Measurements from ENCODE around the gene IFNB1. TPM values are rescaled to one million over a fixed set of nuclear protein-coding genes. Genes with fewer than 3 reads are reported as not detected.

IFNB1 gene
- not detected in 2 replicates for total RNA-seq (ENCODE audit: low replicate concordance)

DNA sequence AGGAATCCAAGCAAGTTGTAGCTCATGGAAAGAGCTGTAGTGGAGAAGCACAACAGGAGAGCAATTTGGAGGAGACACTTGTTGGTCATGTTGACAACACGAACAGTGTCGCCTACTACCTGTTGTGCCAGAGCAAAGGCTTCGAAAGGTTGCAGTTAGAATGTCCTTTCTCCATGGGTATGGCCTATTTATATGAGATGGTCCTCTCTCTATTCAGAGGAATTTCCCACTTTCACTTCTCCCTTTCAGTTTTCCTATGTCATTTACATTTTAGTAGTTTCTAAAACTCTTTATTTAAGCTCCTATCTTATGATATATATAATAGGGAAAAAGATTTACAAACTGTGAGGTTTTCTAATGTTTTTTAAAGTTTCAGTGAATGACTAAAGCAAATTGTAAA is at the start of gene IFNB1:
Gene IFNB1 (minus strand): TSS at position 162 of the 400 bp plus-strand sequence. CDS start 73 bp downstream, at position 89.
- Histone ChIP-seq H3K27ac (no peak within 1 kb of the TSS), H3K9ac (no peak within 1 kb of the TSS), H3K4me1 (peaks cover 15% of the 10 kb centered on the region), H3F3A (ENCODE audit: low read depth) (no peaks in the 10 kb centered on the region), H2AFZ (replicated peaks) (no peak within 1 kb of the TSS), H4K20me1 (ENCODE audit: low read depth) (no peaks in the 10 kb centered on the region), H3K4me3 (no peak within 1 kb of the TSS), H3K9me3 (ENCODE audit: low read depth) (no peaks in the 10 kb centered on the region), H3K4me2 (no peak within 1 kb of the TSS), H3K36me3 (no peaks in the 10 kb centered on the region), H3K79me2 (ENCODE audit: low read depth) (no peaks in the 10 kb centered on the region), H3K27me3 (no peaks in the 10 kb centered on the region)
- Mint-ChIP-seq H3K4me3 (no peak within 1 kb of the TSS), H3K9me3 (no peaks in the 10 kb centered on the region), H3K4me1 (peaks cover 13% of the 10 kb centered on the region), H3K27me3 (ENCODE audit: insufficient read depth, low read depth) (peaks cover 2% of the 10 kb centered on the region), H3K36me3 (no peaks in the 10 kb centered on the region), H3K27ac (no peak within 1 kb of the TSS)
- TF ChIP-seq EZH2phosphoT487 (IDR thresholded peaks at IDR 0.05), result no peak
- DNase-seq (ENCODE audit: low spot score), result no peak

DNA sequence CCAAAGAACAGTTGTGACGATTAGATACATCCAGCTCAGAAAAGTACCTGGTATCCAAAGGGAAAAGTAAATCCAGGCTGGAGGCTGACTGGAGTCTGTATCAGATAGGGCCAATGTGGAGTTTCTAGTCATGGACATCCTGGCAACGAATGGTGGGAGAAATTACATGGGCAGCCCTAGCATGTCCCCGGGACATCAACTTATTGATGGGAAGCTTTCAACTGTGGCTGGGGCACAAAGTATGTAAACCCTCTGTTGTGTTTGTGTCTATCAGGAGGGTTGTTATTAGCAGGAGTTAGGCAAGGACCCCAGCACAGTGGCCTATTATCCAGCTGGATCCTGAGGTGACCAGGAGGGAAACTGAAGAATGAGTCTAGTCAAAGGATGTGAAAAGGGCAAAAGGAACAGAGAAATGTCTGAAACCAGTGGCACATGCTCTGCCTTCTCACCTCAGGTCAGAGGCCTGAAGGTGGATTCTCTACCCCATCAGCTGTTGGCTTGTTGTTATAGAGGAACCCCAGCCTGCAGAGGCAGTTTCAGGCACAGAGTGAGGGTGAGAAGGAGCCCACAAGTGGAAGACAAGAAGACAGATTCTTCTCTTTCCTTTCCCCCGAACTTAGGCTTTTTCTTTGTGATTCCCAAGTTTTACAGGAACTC is 44.0 kb upstream of the IFNB1 start:
- Histone ChIP-seq H3K36me3 (no peaks in the 10 kb centered on the region), H3K9me3 (ENCODE audit: low read depth) (no peaks in the 10 kb centered on the region), H3K4me2 (no peak overlapping the region), H3K27ac (no peak overlapping the region), H3K79me2 (ENCODE audit: low read depth) (no peaks in the 10 kb centered on the region), H3K9ac (no peak overlapping the region), H3K4me1 (no peaks in the 10 kb centered on the region), H4K20me1 (ENCODE audit: low read depth) (no peaks in the 10 kb centered on the region), H2AFZ (replicated peaks) (no peak overlapping the region), H3K27me3 (no peaks in the 10 kb centered on the region), H3K4me3 (no peak overlapping the region), H3F3A (ENCODE audit: low read depth) (no peaks in the 10 kb centered on the region)
- H3K4me1 Mint-ChIP-seq, result no peaks in the 10 kb centered on the region
- no peak overlapping the region for H3K4me3 Mint-ChIP-seq
- no peak for DNase-seq (ENCODE audit: low spot score)
- H3K27ac Mint-ChIP-seq, result no peak overlapping the region
- H3K9me3 Mint-ChIP-seq, result no peaks in the 10 kb centered on the region
- H3K27me3 Mint-ChIP-seq (ENCODE audit: insufficient read depth, low read depth), result no peaks in the 10 kb centered on the region
- no peaks in the 10 kb centered on the region for H3K36me3 Mint-ChIP-seq
- TF ChIP-seq EZH2phosphoT487 (IDR thresholded peaks at IDR 0.05) (no peak), EZH2 (IDR thresholded peaks at IDR 0.05) (no peak)
- TF ChIP-seq, protein P1, sequence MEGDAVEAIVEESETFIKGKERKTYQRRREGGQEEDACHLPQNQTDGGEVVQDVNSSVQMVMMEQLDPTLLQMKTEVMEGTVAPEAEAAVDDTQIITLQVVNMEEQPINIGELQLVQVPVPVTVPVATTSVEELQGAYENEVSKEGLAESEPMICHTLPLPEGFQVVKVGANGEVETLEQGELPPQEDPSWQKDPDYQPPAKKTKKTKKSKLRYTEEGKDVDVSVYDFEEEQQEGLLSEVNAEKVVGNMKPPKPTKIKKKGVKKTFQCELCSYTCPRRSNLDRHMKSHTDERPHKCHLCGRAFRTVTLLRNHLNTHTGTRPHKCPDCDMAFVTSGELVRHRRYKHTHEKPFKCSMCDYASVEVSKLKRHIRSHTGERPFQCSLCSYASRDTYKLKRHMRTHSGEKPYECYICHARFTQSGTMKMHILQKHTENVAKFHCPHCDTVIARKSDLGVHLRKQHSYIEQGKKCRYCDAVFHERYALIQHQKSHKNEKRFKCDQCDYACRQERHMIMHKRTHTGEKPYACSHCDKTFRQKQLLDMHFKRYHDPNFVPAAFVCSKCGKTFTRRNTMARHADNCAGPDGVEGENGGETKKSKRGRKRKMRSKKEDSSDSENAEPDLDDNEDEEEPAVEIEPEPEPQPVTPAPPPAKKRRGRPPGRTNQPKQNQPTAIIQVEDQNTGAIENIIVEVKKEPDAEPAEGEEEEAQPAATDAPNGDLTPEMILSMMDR (IDR thresholded peaks at IDR 0.05), result no peak

DNA sequence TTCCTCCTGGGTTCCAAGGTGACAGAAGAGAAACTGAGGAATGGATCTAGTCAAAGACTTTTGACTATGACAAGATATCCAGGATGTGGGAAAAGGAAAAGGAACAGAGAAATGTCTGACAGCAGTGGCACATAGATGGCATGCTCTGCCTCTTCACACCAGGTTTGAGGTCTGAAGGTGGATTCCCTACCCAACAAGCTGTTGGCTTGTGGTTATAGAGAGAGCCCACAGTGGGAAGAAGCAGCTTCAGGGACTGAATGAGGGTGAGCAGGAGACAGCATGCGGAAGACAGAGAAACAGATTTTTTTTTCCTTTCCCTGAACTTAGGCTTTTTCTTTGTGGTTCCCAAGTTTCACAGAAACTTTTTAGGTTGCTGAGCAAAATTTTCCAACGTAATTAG is 43.3 kb upstream of the IFNB1 start:
- Histone ChIP-seq H3K27ac (no peak overlapping the region), H3K9me3 (ENCODE audit: low read depth) (no peaks in the 10 kb centered on the region), H3K4me1 (no peaks in the 10 kb centered on the region), H3K4me3 (no peak overlapping the region), H2AFZ (replicated peaks) (no peak overlapping the region), H3F3A (ENCODE audit: low read depth) (no peaks in the 10 kb centered on the region), H3K36me3 (no peaks in the 10 kb centered on the region), H3K9ac (no peak overlapping the region), H3K4me2 (no peak overlapping the region), H4K20me1 (ENCODE audit: low read depth) (no peaks in the 10 kb centered on the region), H3K79me2 (ENCODE audit: low read depth) (no peaks in the 10 kb centered on the region), H3K27me3 (no peaks in the 10 kb centered on the region)
- H3K4me3 Mint-ChIP-seq, result no peak overlapping the region
- H3K27me3 Mint-ChIP-seq (ENCODE audit: insufficient read depth, low read depth), result no peaks in the 10 kb centered on the region
- H3K27ac Mint-ChIP-seq, result no peak overlapping the region
- H3K36me3 Mint-ChIP-seq, result no peaks in the 10 kb centered on the region
- H3K9me3 Mint-ChIP-seq, result no peaks in the 10 kb centered on the region
- TF ChIP-seq, protein P1 (IDR thresholded peaks at IDR 0.05), result no peak
- TF ChIP-seq EZH2 (IDR thresholded peaks at IDR 0.05) (no peak), EZH2phosphoT487 (IDR thresholded peaks at IDR 0.05) (no peak)
- H3K4me1 Mint-ChIP-seq, result no peaks in the 10 kb centered on the region
- DNase-seq (ENCODE audit: low spot score), result no peak

DNA sequence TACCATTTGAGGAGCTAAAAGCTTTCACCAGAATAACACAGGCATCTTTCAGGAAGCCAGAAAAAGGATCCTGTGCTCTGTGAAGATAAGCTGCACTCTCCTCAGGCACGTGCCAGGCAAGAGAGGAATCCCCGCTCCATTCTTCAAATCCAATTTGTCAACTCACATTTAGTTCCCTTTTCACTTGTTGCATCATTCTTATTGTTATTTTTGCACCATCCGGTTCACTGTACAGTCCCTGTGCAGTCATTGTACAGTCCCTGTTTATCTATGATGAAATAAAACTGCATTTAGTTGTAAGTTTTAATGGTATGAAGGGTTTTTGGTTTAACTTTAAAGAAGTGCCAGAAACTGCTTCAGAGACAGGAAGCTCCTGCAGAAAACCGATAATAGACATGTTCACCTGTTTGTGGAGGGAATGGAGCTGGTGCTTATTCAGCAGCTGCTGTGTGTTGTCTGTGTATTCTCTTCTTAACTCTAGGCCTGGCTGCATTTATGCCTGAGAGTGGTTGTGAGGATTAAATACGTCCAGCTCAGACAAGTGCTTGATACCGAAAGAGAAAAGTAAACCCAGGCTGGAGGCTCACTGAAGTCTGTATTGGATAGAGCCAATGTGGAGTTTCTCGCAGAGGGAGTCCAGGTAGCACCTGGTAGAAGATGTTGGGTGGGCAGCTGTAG is 41.5 kb upstream of the IFNB1 start:
- H3K9me3 ChIP-seq (ENCODE audit: low read depth), result no peaks in the 10 kb centered on the region
- Mint-ChIP-seq H3K36me3 (no peaks in the 10 kb centered on the region), H3K27ac (no peak overlapping the region), H3K4me1 (no peaks in the 10 kb centered on the region), H3K4me3 (no peak overlapping the region), H3K9me3 (no peaks in the 10 kb centered on the region), H3K27me3 (ENCODE audit: insufficient read depth, low read depth) (no peaks in the 10 kb centered on the region)
- TF ChIP-seq EZH2phosphoT487 (IDR thresholded peaks at IDR 0.05) (no peak), EZH2 (IDR thresholded peaks at IDR 0.05) (no peak)
- TF ChIP-seq, protein P1 (IDR thresholded peaks at IDR 0.05), result no peak
- no peaks in the 10 kb centered on the region for H4K20me1 ChIP-seq (ENCODE audit: low read depth)
- H3K4me3 ChIP-seq, result no peak overlapping the region
- no peaks in the 10 kb centered on the region for H3K36me3 ChIP-seq
- no peaks in the 10 kb centered on the region for H3K79me2 ChIP-seq (ENCODE audit: low read depth)
- no peaks in the 10 kb centered on the region for H3K27me3 ChIP-seq
- no peaks in the 10 kb centered on the region for H3F3A ChIP-seq (ENCODE audit: low read depth)
- no peak overlapping the region for H3K9ac ChIP-seq
- DNase-seq (ENCODE audit: low spot score), result no peak
- no peak overlapping the region for H3K4me2 ChIP-seq
- H3K27ac ChIP-seq, result no peak overlapping the region
- H2AFZ ChIP-seq (replicated peaks), result no peak overlapping the region
- no peaks in the 10 kb centered on the region for H3K4me1 ChIP-seq

Measured in neural progenitor cell (in vitro differentiated cells).